Stomach (tissue), 9 donors: ENCODE data around the gene AP1M1. TPM values are rescaled to one million over a fixed set of nuclear protein-coding genes. Genes with fewer than 3 reads are reported as not detected.

Experiments used
- DNase-seq, 2 donors: peaks; one replicate each; pipeline versions ENCODE4 v3.0.0 to v3.0.0-alpha.2; 2013 to 2019
- H3K27ac ChIP-seq, 5 donors: fragments of 200-600 bp in 4 of 5; sonication (generic) in 4 of 5; one replicate each; pipeline ENCODE4 v1.5.1; 2013 to 2019; ENCODE audit warnings: mild to moderate bottlenecking in 1 of 5, moderate library complexity in 1 of 5
- H3K27me3 ChIP-seq, 3 donors: fragments of 200-600 bp; sonication (generic); one replicate each; pipeline ENCODE4 v1.5.1; 2017 to 2019; ENCODE audit warnings: mixed run types in 1 of 3
- H3K36me3 ChIP-seq, 4 donors: fragments of 200-600 bp; sonication (generic); 1 replicate in 3 of 4; 2 replicates in 1 of 4; pipeline ENCODE4 v1.5.1; 2016 to 2019
- H3K4me1 ChIP-seq, 4 donors: fragments of 200-600 bp; sonication (generic); one replicate each; pipeline ENCODE4 v1.5.1; 2016 to 2019
- H3K4me3 ChIP-seq, 4 donors: fragments of 200-600 bp; sonication (generic) in 3 of 4; one replicate each; pipeline ENCODE4 v1.5.1; 2016 to 2019; ENCODE audit warnings: mild to moderate bottlenecking in 1 of 4
- H3K9me3 ChIP-seq, 4 donors: fragments of 200-600 bp; sonication (generic); one replicate each; pipeline ENCODE4 v1.5.1; 2016 to 2019
- EP300 ChIP-seq: sonication (generic); formaldehyde crosslinking; IDR thresholded peaks from one replicate; pipeline ENCODE4 v1.6.1; 2017; ENCODE audit warnings: antibody characterized with exemption
- POLR2A ChIP-seq, 4 donors: fragments of 450-650 bp; IDR thresholded peaks; one replicate each; pipeline ENCODE4 v1.6.1; 2016; ENCODE audit warnings: antibody characterized with exemption in 4 of 4, control low read depth in 2 of 4, mild to moderate bottlenecking in 1 of 4, moderate library complexity in 1 of 4
- POLR2AphosphoS5 ChIP-seq, 3 donors: sonication (generic); formaldehyde crosslinking; IDR thresholded peaks; one replicate each; pipeline ENCODE4 v1.6.1; 2016; ENCODE audit warnings: antibody characterized with exemption in 3 of 3
- whole genome bisulfite sequencing, 5 donors: extraction: QIAGEN DNeasy Blood & Tissue Kit in 3 of 5; methylation state at CpG; one replicate each; pipeline versions ENCODE4 v1.1.5 to v1.1.7; 2013 to 2018; 5-methylcytosine and 5-hydroxymethylcytosine counted together
- intact Hi-C: fragments of 100-400 bp; cut with DNase I; formaldehyde crosslinking; loops from one replicate; pipeline ENCODE4 v1.15.1; 2023; ENCODE audit warnings: low total_unique reads
- polyA plus RNA-seq, 3 donors: library from polyadenylated mRNA; stranded (reverse); fragments of 200-250 nt; gene quantifications; one replicate each; pipeline ENCODE4 v1.2.3, GENCODE V29; 2013
- total RNA-seq, 5 donors: library from RNA; depleted of rRNA; stranded (reverse); fragments of >200 nt; gene quantifications; one replicate each; pipeline versions ENCODE4 v1.1.0 to v1.2.3, GENCODE V29; 2014 to 2016
- TF ChIP-seq, protein P1 (sequence below), 7 experiments: fragments of 450-650 bp in 4 of 7; fragments of 200-600 bp in 3 of 7; sonication (generic) in 3 of 7; IDR thresholded peaks; one replicate each; pipeline ENCODE4 v1.5.1; 2016 to 2019; ENCODE audit warnings: antibody characterized with exemption in 7 of 7, control low read depth in 2 of 7, mild to moderate bottlenecking in 1 of 7
- donor health status: healthy with polysubstance abuse.
- donor health status: Bipolar disorder and iron deficiency.
- donor health status: healthy.

Gene AP1M1
- total and polyA plus RNA-seq, 8 donors: 2.0 to 92.4 (median 28.7) TPM

DNA sequence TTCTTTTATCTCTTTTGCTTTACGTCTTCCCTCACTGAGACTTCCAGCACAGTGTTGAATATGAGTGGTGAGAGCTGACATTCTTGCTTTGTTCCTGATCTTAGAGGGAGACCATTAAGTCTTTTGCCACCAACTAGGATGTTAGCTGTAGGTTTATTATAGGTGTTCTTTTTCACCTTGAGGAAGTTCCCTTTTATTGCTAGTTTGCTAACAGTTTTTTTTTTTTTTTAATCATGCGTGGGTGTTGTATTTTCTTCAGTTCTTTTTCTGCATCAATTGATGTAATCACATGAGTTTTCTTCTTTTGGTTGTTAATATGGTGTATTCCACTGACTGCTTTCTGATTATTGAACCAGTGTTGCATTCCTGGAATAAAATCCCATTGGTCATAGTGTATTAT is 21.1 kb downstream of the AP1M1 start:
- no peak for DNase-seq
- peaks cover 44 to 94% (median 86%) of the 10 kb centered on the region in 4 donors for H3K36me3 ChIP-seq
- H3K4me3 ChIP-seq: no peak overlapping the region
- WGBS, 5 donors: 90 to 96% (median 95%) methylated on average over 2 of the region's 2 CpGs
- TF ChIP-seq POLR2AphosphoS5 (IDR thresholded peaks at IDR 0.05) (no peak), POLR2A (IDR thresholded peaks at IDR 0.05) (no peak), EP300 (no peak)
- TF ChIP-seq, protein P1, sequence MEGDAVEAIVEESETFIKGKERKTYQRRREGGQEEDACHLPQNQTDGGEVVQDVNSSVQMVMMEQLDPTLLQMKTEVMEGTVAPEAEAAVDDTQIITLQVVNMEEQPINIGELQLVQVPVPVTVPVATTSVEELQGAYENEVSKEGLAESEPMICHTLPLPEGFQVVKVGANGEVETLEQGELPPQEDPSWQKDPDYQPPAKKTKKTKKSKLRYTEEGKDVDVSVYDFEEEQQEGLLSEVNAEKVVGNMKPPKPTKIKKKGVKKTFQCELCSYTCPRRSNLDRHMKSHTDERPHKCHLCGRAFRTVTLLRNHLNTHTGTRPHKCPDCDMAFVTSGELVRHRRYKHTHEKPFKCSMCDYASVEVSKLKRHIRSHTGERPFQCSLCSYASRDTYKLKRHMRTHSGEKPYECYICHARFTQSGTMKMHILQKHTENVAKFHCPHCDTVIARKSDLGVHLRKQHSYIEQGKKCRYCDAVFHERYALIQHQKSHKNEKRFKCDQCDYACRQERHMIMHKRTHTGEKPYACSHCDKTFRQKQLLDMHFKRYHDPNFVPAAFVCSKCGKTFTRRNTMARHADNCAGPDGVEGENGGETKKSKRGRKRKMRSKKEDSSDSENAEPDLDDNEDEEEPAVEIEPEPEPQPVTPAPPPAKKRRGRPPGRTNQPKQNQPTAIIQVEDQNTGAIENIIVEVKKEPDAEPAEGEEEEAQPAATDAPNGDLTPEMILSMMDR (IDR thresholded peaks at IDR 0.05): no peak
- no peak overlapping the region for H3K27ac ChIP-seq
- peaks cover 0 to 13% (median 6%) of the 10 kb centered on the region in 4 donors for H3K4me1 ChIP-seq
- H3K27me3 ChIP-seq: no peaks in the 10 kb centered on the region
- intact Hi-C loops: no loop called here
- peaks cover 14 to 35% (median 25%) of the 10 kb centered on the region in 4 donors for H3K9me3 ChIP-seq

DNA sequence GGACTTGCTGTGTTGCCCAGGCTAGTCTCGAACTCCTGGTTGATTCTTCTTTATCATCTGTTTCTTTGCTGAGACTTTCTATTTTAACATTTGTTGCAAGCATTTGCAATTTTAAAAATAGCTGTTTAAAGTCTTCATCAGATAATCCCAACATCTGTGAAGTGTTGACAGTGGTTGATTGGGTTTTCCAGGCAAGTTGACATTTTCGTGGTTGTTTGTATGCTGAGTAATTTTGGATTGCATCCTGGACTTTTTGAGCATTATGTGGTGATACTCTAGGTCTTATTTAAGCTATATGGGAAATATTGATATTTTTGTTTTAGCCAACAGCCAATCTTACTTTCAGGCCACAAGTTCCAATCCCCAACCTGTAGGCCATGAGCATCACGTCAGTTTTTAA is 25.1 kb downstream of the AP1M1 start:
- intact Hi-C loops: no loop called here
- no peaks in the 10 kb centered on the region for H3K4me1 ChIP-seq
- no peak overlapping the region for H3K4me3 ChIP-seq
- peaks cover 66 to 100% (median 98%) of the 10 kb centered on the region in 4 donors for H3K36me3 ChIP-seq
- TF ChIP-seq EP300: no peak
- TF ChIP-seq, protein P1 (IDR thresholded peaks at IDR 0.05): no peak
- TF ChIP-seq POLR2A (IDR thresholded peaks at IDR 0.05): no peak
- no peak for TF ChIP-seq POLR2AphosphoS5 (IDR thresholded peaks at IDR 0.05)
- no peaks in the 10 kb centered on the region for H3K27me3 ChIP-seq
- no peak for DNase-seq
- H3K9me3 ChIP-seq: peaks cover 14 to 35% (median 25%) of the 10 kb centered on the region in 4 donors
- H3K27ac ChIP-seq: no peak overlapping the region
- WGBS, 5 donors: 85 to 89% (median 86%) methylated on average over 3 of the region's 3 CpGs

DNA sequence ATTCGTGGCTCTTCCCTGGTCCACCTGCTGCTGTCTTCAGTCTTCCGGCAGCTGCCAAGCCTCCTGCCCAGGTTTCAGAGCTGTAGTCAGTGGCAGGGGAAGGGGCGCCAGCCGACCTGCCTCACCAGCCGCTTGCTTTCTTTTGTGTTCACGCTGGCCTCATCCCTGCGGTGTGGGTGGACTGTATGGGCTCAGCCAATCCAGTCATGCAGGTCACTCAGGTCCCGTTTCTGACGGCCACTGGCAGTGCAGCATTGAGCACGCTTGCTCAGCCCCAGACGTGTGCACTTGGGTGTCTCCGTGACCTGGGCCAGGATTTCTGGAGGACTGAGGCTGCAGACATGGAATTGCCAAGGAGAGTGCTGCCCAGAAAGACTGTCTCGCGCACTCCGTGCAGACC is 26.0 kb downstream of the AP1M1 start:
- no peak overlapping the region for H3K27ac ChIP-seq
- H3K9me3 ChIP-seq: peaks cover 14 to 35% (median 25%) of the 10 kb centered on the region in 4 donors
- no peak for TF ChIP-seq EP300
- no peak for TF ChIP-seq POLR2A (IDR thresholded peaks at IDR 0.05)
- WGBS, 5 donors: 81 to 89% (median 83%) methylated on average over 14 to 15 of the region's 15 CpGs
- H3K4me1 ChIP-seq: no peaks in the 10 kb centered on the region
- H3K36me3 ChIP-seq: peaks cover 75 to 100% (median 98%) of the 10 kb centered on the region in 4 donors
- intact Hi-C loops: no loop called here
- DNase-seq: no peak
- H3K4me3 ChIP-seq: no peak overlapping the region
- H3K27me3 ChIP-seq: no peaks in the 10 kb centered on the region

DNA sequence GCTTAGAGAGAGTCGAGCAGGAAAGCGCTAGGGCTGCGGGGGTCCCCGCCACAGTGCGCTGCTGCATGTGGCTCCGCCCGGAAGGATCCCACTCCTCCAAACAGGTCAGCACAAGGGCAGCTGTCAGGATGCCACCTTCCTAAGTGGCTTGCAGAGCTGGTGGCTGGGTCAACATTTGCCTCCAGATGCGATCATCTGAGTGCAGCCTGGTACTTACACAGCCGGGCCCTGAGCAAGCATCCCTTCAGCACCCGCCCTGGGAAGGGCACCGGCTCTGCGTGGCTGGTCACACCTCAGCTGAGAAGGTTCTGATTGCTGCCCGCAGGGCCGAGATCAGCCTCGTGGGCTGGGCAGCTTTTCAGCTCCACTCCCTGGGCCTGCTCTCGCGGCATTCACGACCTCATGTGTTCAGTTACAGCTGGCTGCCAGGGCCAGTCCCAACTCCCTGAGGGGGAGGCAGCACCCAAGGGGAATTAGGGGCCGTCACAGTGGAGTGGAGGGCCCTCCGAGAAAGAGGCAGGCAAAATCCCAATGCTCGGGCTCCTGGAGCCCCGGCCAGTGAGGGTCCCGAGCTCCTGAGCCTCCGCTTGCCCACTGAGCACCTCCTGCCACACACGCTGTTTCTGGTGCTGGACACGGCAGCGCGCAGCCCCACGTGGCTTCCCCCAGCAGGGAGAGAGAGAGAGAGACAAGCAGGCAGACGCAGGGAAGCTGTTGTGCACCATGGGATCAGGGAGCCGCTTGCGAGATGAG is 26.8 kb downstream of the AP1M1 start:
- peaks cover 82 to 100% (median 99%) of the 10 kb centered on the region in 4 donors for H3K36me3 ChIP-seq
- intact Hi-C loops: no loop called here

More for the DNA sequence above, 26.8 kb downstream of the AP1M1 start:
- H3K27me3 ChIP-seq: no peaks in the 10 kb centered on the region
- DNase-seq: peak in 1 of 2 donors; percentile 1
- 77 to 91% (median 89%) methylated on average over 13 to 32 of the region's 32 CpGs for WGBS, 5 donors
- H3K4me1 ChIP-seq: no peaks in the 10 kb centered on the region
- TF ChIP-seq EP300 (no peak), POLR2A (IDR thresholded peaks at IDR 0.05) (no peak), POLR2AphosphoS5 (IDR thresholded peaks at IDR 0.05) (no peak)
- TF ChIP-seq, protein P1 (IDR thresholded peaks at IDR 0.05): no peak
- no peak overlapping the region for H3K4me3 ChIP-seq
- H3K27ac ChIP-seq: no peak overlapping the region
- H3K9me3 ChIP-seq: peaks cover 14 to 32% (median 24%) of the 10 kb centered on the region in 4 donors
